Mucosa of stomach (tissue), 1 donor: ENCODE measurements around the gene GFRA4.

ENCODE experiments used
- H3K27me3 ChIP-seq: one replicate; pipeline ENCODE4 v1.7.0; 2013; ENCODE audit warnings: mild to moderate bottlenecking, low read length; ENCODE audit not compliant: control insufficient read depth, insufficient read depth
- H3K36me3 ChIP-seq: one replicate; pipeline ENCODE4 v1.7.0; 2013; ENCODE audit warnings: low read length; ENCODE audit not compliant: control insufficient read depth, insufficient read depth
- H3K4me1 ChIP-seq: one replicate; pipeline ENCODE4 v1.7.0; 2013; ENCODE audit warnings: mild to moderate bottlenecking, low read length; ENCODE audit not compliant: control insufficient read depth, insufficient read depth
- H3K4me3 ChIP-seq: one replicate; pipeline ENCODE4 v1.7.0; 2013; ENCODE audit warnings: low read length
- H3K9ac ChIP-seq: one replicate; pipeline ENCODE4 v1.7.0; 2013; ENCODE audit warnings: mild to moderate bottlenecking, low read length, moderate library complexity
- H3K9me3 ChIP-seq: one replicate; pipeline ENCODE4 v1.7.0; 2013; ENCODE audit warnings: mild to moderate bottlenecking, low read length, moderate library complexity; ENCODE audit not compliant: control insufficient read depth
- donor health status: Pancreatic carcinoma.

GFRA4 gene

DNA sequence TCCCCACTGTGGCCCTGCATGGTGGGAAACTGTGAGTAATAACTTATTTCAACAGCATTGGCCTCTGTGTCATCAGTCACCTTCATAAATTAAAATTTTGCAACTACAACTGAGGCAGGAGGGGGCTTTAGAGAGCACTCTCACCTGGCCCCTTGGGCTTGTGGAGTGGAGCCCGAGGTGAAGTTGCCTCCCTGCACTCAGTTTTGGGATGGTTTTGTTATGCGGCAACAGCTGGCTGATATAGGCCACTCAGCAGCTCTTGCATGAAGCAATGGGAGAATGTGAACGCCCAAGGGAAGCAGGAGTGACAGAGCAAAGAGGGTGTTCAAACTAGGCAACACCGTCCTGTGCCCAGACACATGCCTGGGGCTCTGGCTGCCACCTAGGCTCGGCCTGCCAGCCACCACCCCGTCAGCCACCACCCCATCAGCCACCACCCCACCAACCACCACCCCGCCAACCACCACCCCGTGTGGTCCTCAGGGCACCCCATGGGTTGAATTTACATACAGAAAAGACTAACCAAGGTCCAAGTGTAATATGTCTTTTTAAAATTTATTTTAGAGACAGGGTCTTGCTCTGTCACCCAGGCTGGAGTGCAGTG, 4.3 kb upstream of the GFRA4 start:
- no peak overlapping the region for H3K9ac ChIP-seq
- peaks cover 22% of the 10 kb centered on the region for H3K27me3 ChIP-seq
- H3K4me1 ChIP-seq = peaks cover 6% of the 10 kb centered on the region
- no peaks in the 10 kb centered on the region for H3K9me3 ChIP-seq
- H3K4me3 ChIP-seq = no peak overlapping the region
- H3K36me3 ChIP-seq = no peaks in the 10 kb centered on the region

GRCh38 chr20:3663858-3664257, 659 bp upstream of the GFRA4 start:
- peaks cover 45% of the 10 kb centered on the region for H3K27me3 ChIP-seq
- no peak overlapping the region for H3K4me3 ChIP-seq
- H3K9ac ChIP-seq = no peak overlapping the region
- H3K36me3 ChIP-seq = no peaks in the 10 kb centered on the region
- H3K4me1 ChIP-seq = peaks cover 6% of the 10 kb centered on the region
- H3K9me3 ChIP-seq = no peaks in the 10 kb centered on the region

- peaks cover 45% of the 10 kb centered on the region for H3K27me3 ChIP-seq
Observed at GRCh38 chr20:3661814-3662665, 1.2 kb downstream of the GFRA4 start.

GRCh38 chr20:3661060-3661813, 2.0 kb downstream of the GFRA4 start:
- Histone ChIP-seq H3K27me3 (peaks cover 45% of the 10 kb centered on the region), H3K4me3 (no peak overlapping the region)

More at GRCh38 chr20:3661814-3662665, 1.2 kb downstream of the GFRA4 start:
- Histone ChIP-seq H3K9ac (no peak overlapping the region), H3K36me3 (no peaks in the 10 kb centered on the region), H3K9me3 (no peaks in the 10 kb centered on the region), H3K4me3 (no peak overlapping the region), H3K4me1 (peaks cover 6% of the 10 kb centered on the region)

DNA sequence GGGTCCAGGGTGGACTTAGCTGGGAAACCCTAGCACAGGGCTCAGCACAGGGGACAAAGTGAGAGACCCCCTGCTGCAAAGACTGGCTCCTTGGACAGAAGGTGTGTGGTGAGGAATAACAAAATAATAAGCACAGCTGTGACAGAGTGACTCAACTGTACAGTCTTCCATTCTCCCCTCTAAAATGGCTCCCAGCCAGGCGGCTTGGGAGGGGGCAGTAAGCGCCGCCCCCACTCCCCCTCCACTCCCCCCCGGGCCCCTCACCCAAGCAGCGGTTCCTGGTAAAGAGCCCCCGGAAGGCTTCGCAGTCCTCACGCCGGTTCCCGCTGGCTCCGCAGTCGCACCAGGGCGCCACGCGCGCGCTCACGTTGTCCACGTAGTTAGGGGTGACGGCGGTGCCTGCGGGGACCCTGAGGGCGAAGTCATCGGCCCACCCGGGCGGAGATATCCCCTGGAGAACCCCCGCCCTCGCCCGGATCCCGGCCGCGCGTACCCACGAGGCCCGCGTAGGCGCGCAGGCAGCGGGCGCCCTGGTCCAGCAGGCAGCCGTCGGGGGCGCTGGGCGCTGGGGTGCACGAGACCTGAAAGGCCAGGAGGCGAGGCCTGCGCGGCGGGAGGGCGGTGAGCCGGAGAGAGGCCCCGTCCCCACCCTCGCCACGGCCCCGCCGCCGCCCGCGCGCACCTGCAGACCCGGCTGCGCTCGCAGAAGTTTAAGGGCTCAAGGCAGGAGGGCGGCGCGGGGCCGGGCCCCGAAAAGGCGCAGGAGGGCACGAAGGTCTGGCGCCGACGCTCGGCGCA, 2.7 kb downstream of the GFRA4 start:
- Histone ChIP-seq H3K27me3 (peaks cover 45% of the 10 kb centered on the region), H3K4me3 (no peak overlapping the region), H3K36me3 (no peaks in the 10 kb centered on the region), H3K4me1 (no peaks in the 10 kb centered on the region), H3K9me3 (no peaks in the 10 kb centered on the region), H3K9ac (no peak overlapping the region)

More at GRCh38 chr20:3661060-3661813, 2.0 kb downstream of the GFRA4 start:
- no peaks in the 10 kb centered on the region for H3K36me3 ChIP-seq
- H3K9me3 ChIP-seq = no peaks in the 10 kb centered on the region
- H3K9ac ChIP-seq = no peak overlapping the region
- peaks cover 5% of the 10 kb centered on the region for H3K4me1 ChIP-seq

DNA sequence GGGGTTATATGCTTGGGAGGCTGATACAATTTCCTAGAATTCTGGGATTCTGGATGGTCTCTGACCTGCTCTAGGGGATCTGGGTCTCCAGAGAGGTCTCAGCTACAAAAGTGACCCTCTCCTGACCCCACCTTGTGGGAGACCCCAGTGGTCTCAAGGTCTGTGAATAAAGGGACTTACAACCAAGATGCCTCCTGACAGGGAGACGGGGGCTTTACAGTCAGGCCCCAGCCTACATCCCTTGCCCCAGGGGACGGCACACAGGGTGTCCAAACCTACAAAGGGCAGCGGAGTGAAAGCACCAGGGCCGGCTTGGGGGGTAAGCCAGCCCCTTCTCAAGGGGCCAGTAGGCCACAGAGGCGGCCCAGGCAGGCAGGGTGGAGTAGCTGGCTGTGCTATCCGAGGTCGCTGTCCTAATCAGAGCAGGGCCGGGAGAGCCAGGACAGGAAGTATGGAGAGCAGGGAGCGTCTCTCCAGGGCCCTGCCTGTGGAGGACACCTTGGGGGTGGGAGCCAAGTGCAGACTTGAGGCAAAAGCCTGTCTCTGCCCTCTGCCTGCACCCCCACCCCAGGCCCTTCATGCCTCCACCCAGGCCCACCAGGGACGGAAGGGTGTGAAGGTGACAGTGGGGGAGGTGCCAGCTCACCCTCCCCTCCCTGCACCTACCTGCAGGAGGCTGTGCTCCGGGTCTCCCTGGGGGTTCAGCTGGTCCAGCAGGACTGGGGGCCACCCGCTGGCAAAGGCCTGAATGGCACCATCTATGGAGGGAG, 3.5 kb downstream of the GFRA4 start:
- no peaks in the 10 kb centered on the region for H3K36me3 ChIP-seq
- H3K9me3 ChIP-seq = no peaks in the 10 kb centered on the region
- H3K4me1 ChIP-seq = no peaks in the 10 kb centered on the region
- no peak overlapping the region for H3K4me3 ChIP-seq
- peaks cover 45% of the 10 kb centered on the region for H3K27me3 ChIP-seq
- H3K9ac ChIP-seq = no peak overlapping the region

DNA sequence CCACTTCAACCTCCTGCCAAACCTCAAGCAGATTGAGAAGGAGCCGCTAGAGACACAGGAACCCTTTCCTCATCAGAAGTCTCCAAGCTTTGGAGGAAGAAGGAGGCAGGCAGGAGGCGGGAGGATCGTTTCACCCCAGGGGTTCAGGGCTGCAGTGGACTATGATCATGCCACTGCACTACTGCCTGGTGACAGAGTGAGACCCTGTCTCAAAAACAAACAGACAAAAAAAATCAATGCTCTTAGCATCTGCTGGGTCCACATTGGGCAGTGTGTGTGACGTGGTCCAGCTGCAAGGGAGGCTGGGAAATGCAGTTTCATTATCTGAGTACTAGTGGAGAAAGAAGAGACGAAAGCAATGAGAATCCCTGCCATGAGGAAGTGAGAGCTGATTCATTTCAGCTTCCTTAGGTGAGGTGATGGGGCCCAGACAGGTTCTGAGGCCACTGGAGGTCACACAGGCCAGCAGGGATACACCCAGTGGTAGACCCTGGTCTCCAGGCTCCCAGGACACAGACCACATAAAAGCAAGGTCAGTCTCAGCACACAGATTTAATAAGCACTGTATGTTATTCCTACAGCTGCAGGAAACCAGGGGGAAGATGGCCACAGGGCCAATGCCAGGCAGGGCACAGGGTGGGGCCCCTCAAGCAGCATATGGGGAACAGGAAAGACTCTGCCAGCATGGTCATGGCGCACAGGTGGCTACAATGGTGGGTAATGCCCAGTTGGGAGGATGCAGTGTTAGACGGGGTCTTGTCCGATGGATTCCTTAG, 4.3 kb downstream of the GFRA4 start:
- no peaks in the 10 kb centered on the region for H3K36me3 ChIP-seq
- H3K27me3 ChIP-seq = peaks cover 45% of the 10 kb centered on the region
- no peaks in the 10 kb centered on the region for H3K9me3 ChIP-seq
- no peak overlapping the region for H3K4me3 ChIP-seq
- no peak overlapping the region for H3K9ac ChIP-seq
- H3K4me1 ChIP-seq = no peaks in the 10 kb centered on the region

- no peaks in the 10 kb centered on the region for H3K4me1 ChIP-seq
- no peaks in the 10 kb centered on the region for H3K36me3 ChIP-seq
- H3K27me3 ChIP-seq = peaks cover 42% of the 10 kb centered on the region
- no peak overlapping the region for H3K4me3 ChIP-seq
- no peaks in the 10 kb centered on the region for H3K9me3 ChIP-seq
- H3K9ac ChIP-seq = no peak overlapping the region
Observed at GRCh38 chr20:3658019-3658715, 5.0 kb downstream of the GFRA4 start.

DNA sequence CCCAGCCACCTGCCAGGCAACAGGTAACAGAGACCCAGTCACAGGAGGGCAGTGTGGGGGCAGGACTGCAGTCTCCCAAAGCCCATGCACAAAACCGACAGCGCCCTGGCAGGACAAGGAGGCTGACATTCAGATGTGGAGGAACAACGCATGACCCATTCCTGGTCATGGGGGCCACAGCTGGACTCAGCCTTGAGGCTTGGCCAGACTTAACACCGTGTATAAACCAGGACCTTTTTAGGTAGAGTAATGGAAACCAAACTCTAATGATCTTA, 8.1 kb downstream of the GFRA4 start:
- Histone ChIP-seq H3K9ac (no peak overlapping the region), H3K36me3 (no peaks in the 10 kb centered on the region), H3K9me3 (no peaks in the 10 kb centered on the region), H3K4me3 (no peak overlapping the region), H3K4me1 (peaks cover 5% of the 10 kb centered on the region), H3K27me3 (peaks cover 11% of the 10 kb centered on the region)

DNA sequence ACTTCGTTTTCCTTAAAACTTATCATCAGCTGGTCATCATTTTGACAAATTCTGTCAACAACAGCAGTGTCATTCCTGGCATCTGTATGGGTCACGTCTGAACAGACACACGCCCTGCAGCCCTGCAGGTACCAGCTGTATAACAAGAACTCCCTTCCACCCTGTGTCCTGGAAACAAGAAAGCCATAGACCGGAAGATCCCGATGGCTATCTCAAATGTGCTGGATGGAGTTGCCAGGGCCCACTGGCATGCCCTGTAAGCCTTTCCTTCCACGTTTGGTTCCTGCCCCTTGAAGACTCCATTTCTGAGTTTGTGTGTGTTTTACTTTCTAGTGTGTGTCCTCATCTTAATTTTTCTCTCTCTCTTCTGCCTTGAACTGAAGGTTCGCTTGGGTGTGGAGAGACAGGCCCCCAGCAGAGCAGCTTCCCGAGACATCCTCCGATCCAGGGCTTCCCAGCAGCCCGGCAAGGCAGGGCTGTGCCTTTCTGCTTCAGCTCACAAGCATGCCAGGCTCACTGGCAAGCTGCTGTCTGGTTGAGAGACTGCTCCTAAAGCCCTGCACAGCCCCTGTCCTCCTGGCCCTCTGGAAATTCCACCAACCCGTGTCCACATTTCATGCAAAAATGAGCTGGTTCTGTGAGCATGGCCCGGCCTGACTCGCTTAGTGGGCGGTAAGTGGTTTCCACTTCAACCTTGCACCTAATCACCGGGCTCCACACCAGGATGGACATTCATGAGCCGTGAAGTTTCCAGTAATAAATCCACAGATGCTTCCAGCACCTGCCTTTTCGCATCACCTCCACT, 8.7 kb downstream of the GFRA4 start:
- peaks cover 6% of the 10 kb centered on the region for H3K27me3 ChIP-seq
- no peaks in the 10 kb centered on the region for H3K36me3 ChIP-seq
- H3K4me3 ChIP-seq = no peak overlapping the region
- no peaks in the 10 kb centered on the region for H3K9me3 ChIP-seq
- no peak overlapping the region for H3K9ac ChIP-seq
- H3K4me1 ChIP-seq = peaks cover 5% of the 10 kb centered on the region
